ENCODE results near the gene CHD2.
"Not testable (repeated sequence)": the region's sequence is repeated elsewhere in the genome, so short reads cannot be mapped to it uniquely, and the experiment has no call there.

CHD2 gene

DNA sequence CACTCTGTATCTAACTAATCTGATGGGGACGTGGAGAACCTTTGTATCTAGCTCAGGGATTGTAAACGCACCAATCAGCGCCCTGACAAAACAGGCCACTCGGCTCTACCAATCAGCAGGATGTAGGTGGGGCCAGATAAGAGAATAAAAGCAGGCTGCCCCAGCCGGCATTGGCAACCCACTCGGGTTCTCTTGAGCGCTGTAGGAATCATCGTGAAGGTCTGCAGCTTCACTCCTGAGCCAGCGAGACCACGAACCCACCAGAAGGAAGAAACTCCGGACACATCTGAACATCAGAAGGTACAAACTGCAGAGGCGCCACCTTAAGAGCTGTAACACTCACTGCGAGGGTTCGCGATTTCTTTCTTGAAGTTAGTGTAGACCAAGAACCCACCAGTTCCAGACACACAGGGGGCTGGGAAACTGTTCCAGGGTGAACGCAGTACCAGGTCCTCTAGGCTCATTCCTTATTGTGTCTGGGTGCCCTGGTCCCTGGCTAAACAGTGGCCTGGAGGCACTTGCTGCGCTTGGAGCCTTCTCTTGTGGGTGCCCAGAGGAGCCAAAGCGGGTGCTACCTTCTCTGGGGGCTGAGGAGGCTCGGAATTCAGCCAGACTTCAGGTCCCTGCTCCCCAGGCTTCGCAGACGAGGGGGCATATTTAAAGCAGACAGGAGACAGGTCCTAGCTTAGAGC lies 132.5 kb downstream of the CHD2 start:
- in situ Hi-C loops (cut with MboI; ENCODE audit: low sequenced_read_pairs), result not testable (repeated sequence)

DNA sequence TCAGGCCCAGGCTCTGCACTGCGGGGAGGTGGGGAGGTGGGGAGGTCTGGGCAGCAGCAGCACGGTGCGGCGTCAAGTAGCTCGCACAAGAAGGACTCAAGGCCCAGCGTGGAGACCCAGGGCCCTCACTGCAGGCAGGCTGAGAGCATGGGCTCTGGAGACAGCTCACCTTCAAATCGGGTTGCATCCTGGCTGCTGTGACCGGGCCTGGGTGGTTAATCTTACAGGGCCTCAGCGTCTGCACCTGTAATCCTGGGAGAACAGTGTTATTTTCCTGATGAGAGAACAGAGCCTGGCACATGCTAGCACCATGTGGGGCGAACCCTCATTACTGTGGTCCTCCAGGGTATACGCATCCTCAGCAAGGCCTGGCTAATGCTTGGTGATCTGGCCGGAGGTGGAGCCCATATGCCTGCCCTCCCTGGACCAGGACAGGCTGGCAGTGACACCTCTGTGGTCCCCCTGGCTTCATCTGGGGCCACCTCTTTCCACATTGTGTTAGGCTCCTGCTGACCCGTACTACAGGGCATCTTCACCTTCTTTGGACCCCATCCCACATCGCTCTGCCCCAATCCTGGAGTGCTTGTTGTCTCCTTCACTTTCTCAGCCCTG lies 133.4 kb downstream of the CHD2 start:
- in situ Hi-C loops (cut with MboI; ENCODE audit: low sequenced_read_pairs), result no loop called here

DNA sequence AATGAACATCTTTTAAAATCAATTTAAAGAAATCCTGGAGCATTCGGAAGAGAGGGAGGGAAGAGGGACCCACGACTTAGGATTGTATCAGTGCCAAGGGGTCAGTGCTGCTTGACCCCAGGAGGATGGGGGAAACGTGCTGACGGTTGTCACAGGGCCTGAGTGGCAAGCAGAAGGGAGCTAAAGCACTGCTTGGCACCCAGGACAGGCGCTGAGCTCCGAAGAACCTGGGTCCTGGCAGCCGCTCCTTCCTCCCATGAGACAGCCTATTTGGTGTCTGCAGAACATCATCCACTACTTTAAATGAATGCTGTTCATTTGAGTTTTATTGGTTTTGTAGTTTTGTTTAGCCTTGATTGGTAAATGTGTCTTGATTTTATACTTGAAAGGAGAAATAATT lies 134.4 kb downstream of the CHD2 start:
- in situ Hi-C loops (cut with MboI; ENCODE audit: low sequenced_read_pairs), result no loop called here

DNA sequence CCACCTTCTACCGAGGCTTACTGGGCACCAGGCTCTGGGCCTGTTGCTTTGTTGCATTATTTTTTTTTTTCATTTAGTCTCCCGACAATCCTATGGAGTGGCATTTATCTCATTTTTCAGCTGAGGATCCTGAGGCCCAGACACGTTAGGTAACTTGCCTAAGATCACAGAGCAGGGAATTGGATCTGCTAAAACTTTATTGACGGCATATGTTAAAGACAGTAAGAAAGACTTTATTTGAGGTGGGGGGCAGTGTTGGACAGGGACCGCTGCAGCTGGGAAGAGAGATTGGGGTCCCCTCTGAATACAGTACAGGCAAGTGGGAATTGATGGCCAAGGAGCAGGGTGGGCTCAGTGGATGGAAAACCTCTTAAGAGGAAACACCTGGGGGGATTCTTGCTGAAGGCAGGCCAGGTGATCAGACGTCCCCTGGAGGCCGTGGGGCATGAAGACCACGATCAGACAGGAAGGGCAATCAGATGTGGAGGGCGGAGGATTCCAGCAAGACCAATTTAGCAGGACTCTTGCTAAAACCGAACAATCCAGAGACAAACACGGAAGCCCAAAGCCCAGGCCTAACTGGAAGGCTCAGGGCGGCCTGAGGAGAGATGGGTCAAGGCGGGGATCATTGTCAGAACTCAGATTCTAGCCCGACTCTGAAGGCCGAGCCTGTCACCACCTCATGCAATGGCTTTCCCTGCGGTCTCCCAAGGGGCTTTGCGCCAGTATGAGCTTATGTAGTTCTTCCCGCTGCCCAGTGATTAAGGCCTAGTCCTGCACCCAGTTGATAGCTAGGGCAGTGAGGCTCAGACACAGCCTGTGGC lies 135.2 kb downstream of the CHD2 start:
- in situ Hi-C loops (cut with MboI; ENCODE audit: low sequenced_read_pairs), result no loop called here

GRCh38 chr15:93035953-93036810 lies 136.1 kb downstream of the CHD2 start:
- in situ Hi-C loops (cut with MboI; ENCODE audit: low sequenced_read_pairs), result no loop called here

GRCh38 chr15:93036951-93037819 lies 137.1 kb downstream of the CHD2 start:
- in situ Hi-C loops (cut with MboI; ENCODE audit: low sequenced_read_pairs), result no loop called here

DNA sequence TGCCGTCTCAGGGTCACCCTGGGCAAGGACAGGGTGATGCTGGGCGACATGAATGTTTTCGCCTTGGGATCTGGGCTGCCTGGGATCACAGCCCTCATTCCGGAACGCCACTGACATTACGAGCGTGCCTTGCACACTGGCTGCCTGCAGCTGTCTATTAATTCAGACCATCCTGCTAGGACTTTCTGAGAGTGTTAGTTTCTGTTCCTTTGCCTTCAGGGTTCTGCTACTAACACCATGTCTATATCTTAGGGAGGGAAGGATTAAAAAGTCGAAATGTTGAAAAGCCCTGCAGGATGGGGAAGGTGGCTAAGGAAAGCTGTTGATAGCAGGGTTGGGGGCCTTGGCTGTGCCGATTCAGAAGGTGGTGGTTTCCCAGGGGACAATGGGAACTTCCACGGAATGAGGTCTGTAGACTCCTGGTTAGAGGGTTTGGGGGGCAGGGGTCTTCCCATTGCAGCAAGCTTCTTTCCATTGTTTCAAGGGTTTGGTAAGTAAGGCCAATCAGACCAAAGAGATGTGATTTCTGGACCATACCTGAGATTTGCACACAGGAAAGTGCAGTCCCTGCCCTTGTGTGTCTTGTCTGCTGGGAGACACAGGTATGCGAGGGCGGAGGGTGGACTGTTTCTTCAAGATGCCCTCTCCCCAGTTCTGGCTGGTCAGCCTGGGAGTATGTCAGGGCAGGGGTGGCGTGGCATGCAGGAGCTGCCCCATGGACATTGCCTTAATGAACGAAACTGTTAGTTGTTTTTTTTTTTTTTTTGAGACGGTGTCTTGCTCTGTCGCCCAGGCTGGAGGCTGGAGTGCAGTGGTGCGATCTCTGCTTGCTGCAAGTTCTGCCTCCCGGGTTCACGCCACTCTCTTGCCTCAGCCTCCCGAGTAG lies 137.9 kb downstream of the CHD2 start:
- in situ Hi-C loops (cut with MboI; ENCODE audit: low sequenced_read_pairs), result no loop called here

DNA sequence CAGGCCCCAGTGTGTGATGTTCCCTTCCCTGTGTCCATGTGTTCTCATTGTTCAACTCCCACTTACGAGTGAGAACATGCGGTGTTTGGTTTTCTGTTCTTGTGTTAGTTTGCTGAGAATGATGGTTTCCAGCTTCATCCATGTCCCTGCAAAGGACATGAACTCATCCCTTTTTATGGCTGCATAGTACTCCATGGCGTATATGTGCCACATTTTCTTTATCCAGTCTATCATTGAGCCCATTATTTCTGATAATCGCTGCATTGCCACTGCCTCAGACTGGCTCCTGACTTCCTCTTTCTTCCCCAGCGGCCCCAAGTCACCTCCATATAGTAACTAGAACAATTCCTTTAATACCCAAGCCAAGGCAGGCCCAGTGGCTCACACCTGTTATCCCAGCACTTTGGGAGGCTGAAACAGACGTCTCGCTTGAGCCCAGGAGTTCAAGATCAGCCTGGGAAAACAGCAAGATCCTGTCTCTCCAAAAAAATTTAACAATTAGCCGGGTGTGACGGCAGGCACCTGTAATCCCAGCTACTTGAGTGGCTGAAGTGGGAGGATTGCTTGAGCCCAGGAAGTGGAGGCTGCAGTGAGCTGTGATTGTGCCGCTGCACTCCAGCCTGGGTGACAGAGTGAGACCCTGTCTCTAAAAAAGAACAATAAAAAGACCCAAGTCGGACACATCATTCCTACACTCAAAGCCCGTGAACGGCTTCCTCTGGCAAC lies 139.6 kb downstream of the CHD2 start:
- in situ Hi-C loops (cut with MboI; ENCODE audit: low sequenced_read_pairs), result not testable (repeated sequence)

GRCh38 chr15:93040288-93041158 lies 140.4 kb downstream of the CHD2 start:
- in situ Hi-C loops (cut with MboI; ENCODE audit: low sequenced_read_pairs), result no loop called here

- in situ Hi-C loops (cut with MboI; ENCODE audit: low sequenced_read_pairs), result no loop called here
Observed at GRCh38 chr15:93041159-93041547, 141.0 kb downstream of the CHD2 start.

DNA sequence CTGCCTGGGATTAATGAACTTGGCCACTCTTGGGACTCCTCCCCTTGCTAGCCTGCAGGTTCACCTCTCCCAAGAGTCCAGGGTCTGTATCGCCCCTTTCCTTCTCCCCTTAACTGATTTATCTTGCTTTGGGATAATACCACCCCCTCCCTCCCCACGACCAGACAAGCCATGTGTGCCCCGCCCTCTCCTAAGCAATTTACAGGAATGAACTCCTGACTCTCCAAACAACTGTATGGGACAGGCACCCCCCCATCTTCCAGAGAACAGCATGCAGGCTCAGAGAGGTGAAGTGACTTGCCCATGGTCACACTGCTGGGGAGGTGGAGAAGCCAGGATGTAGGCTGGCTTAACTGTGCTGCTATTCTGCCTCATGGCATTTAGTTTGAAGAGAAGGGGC lies 142.1 kb downstream of the CHD2 start:
- in situ Hi-C loops (cut with MboI; ENCODE audit: low sequenced_read_pairs), result no loop called here

GRCh38 chr15:93042691-93043378 lies 142.7 kb downstream of the CHD2 start:
- in situ Hi-C loops (cut with MboI; ENCODE audit: low sequenced_read_pairs), result no loop called here

DNA sequence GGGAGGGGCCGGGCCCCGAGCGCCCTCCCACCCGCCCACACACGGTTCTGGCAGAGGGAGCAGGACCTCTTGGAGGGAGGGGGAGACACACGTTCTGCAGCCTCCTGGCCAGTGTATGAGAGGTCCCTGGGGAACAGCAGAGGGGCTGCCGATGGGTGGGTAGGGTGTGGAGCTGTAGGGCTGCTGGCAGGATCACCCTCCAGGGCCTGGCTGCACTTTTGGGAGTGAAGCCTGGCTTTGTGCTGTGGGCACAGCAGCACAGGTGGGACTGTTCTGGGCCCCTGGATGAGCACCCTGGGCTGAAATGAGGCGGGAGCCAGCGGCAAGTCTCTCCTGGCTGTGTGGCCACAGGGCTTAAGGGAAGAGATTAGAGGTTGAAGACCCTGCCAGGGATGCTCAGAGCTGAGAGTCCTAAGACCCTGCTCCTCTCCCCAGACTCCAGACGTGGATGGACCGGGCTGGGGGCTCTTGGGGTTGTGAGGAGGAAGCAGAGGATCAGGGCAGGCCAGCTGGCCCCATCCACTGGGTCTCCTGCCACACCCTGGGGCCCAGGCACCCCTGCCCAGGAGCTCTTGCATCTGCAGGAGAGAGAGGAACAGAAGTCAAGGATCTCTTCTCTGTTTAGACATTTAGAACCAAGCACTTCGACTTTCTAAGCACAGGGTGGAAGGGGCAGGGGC lies 143.6 kb downstream of the CHD2 start:
- in situ Hi-C loops (cut with MboI; ENCODE audit: low sequenced_read_pairs), result no loop called here

DNA sequence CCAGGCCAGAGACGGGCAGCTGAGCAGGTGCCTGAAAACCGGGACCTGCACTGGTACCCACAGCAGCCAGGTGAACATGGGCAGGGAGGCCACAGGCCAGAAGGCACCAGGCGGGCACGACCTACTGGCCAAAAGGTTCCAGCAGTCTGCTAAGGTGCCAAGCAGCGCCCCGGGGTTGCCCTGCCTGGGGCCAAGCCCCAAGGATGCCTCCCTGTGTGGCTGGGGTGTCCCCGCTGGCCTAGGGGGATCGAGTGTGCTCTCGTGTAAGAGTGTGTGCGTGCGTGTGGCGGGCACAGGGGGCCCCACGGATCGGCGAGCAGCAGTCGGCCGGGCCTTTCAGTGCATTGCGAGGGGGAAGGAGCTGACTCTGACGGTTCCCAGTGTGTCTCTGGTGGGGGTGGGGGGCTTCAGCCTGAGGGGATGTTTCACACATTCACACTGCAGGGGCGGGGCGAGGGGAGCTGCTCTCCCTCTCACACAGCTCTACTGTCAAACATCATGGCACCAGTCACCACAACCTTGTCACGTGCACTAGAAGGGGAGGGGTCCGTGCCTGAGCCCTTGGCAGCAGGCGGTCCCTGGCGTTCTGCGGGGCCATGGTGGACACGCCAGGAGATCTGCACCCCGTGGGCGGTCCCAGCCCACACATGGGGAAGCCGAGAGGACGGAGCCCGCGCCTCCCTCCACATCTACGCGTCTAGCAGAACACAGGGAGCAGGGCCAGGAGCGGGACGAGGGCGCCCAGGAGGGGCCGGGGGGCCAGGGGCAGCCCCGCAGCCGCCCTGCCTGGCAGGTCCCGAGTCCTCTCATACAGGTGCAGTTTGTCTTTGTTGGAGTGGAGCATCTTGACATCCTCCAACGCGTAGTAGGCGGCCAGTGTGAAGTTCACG lies 144.4 kb downstream of the CHD2 start:
- in situ Hi-C loops (cut with MboI; ENCODE audit: low sequenced_read_pairs), result no loop called here

DNA sequence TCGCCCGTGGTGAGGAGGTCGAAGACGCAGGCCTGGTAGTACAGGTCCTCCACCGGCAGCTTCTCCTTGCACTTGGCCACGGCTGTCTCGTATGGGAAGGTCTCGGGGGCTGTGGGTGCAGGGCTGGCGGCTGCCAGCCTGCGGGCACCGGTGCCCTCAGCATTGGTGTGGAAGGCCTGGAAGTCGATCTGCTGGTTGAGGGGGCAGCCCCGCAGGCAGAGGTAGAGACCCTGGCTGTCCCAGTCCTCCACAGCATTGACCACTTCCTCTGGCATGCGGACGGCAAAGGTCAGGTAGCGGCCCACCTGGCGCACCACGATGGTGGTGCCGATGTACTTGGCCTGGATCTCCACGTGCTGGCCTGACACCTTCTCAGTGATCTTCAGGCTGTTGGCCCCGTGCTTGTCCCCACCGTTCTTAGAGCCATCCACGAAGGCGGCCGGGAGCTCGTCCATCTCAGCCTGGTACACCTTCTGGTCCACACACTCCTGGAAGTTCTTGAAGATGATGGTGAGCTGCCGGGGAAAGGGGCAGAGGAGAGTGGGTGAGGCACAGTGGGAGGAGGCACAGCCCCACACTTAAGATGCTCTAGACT lies 145.2 kb downstream of the CHD2 start:
- in situ Hi-C loops (cut with MboI; ENCODE audit: low sequenced_read_pairs), result no loop called here
